ENCODE results near the gene NAA11. TPM values are rescaled to one million over a fixed set of nuclear protein-coding genes. Genes with fewer than 3 reads are reported as not detected.

Gene NAA11
- polyA plus RNA-seq, 2 of the 4 experiments (the other 2 are of a cell fraction), result not detected

GRCh38 chr4:79272126-79272525 lies 53.7 kb downstream of the NAA11 start:
- Histone ChIP-seq H3K4me2 (no peak overlapping the region), H3K9me3 (no peaks in the 10 kb centered on the region), H3K27ac (no peak overlapping the region), H3K4me1 (no peaks in the 10 kb centered on the region), H3K4me3 (no peak overlapping the region)
- no peak for TF ChIP-seq BCL3 (IDR thresholded peaks at IDR 0.05)
- TF ChIP-seq ZFP36 (IDR thresholded peaks at IDR 0.05; ENCODE audit: borderline replicate concordance, partially characterized antibody), result no peak
- TF ChIP-seq HOXB13 (CRISPR knock-in tag; IDR thresholded peaks at IDR 0.05; ENCODE audit: low read depth), result no peak
- ATAC-seq (no peak), DNase-seq (ENCODE audit: low read depth in 1 of 2, low spot score in 1 of 2) (no peak), FAIRE-seq (no peak)
- POLR2A ChIA-PET, result no interaction called here
- CTCF ChIA-PET, result no interaction called here

GRCh38 chr4:79267671-79268070 lies 58.2 kb downstream of the NAA11 start:
- ChIA-PET POLR2A (no interaction called here), CTCF (no interaction called here)
- Histone ChIP-seq H3K4me2 (no peak overlapping the region), H3K9me3 (no peaks in the 10 kb centered on the region), H3K4me1 (no peaks in the 10 kb centered on the region), H3K4me3 (no peak overlapping the region), H3K27ac (no peak overlapping the region)
- ATAC-seq (no peak), FAIRE-seq (no peak), DNase-seq (ENCODE audit: low read depth in 1 of 2, low spot score in 1 of 2) (no peak)
- no peak for TF ChIP-seq EP300 (IDR thresholded peaks at IDR 0.05)
- no peak for TF ChIP-seq KDM5A (IDR thresholded peaks at IDR 0.05)
- TF ChIP-seq ZNF302 (CRISPR knock-in tag; IDR thresholded peaks at IDR 0.05), result no peak
- no peak for TF ChIP-seq EHMT2 (IDR thresholded peaks at IDR 0.05; ENCODE audit: low read depth)
- no peak for TF ChIP-seq RAD21 (conservative IDR thresholded peaks at IDR 0.05 in 1 of 2, IDR thresholded peaks at IDR 0.05 in 1 of 2)
- TF ChIP-seq NPAS2 (CRISPR knock-in tag; IDR thresholded peaks at IDR 0.05; ENCODE audit: borderline replicate concordance), result no peak
- TF ChIP-seq HMGXB4 (CRISPR knock-in tag; IDR thresholded peaks at IDR 0.05; ENCODE audit: borderline replicate concordance), result no peak
- TF ChIP-seq ATOH8 (CRISPR knock-in tag; IDR thresholded peaks at IDR 0.05; ENCODE audit: low read depth), result no peak
- TF ChIP-seq ZC3H11A (IDR thresholded peaks at IDR 0.05), result no peak
- TF ChIP-seq CEBPB (IDR thresholded peaks at IDR 0.05), result no peak
- TF ChIP-seq JUNB (IDR thresholded peaks at IDR 0.05), result no peak
- 0% methylated on average over 1 of the region's 1 CpG for WGBS (ENCODE audit: missing lambda C conversion rate)

Other genes starting within 250 kb of the NAA11 start
- not detected in 2 replicates for gene GK2, start 82.2 kb upstream of the NAA11 start, polyA plus RNA-seq (2011; rRNA removed)
- gene GK2, start 82.2 kb upstream of the NAA11 start, polyA plus RNA-seq (2017; fragmentation: RNase III; extraction: RNeasy Plus Mini Kit Qiagen cat#74134 plus additional on column Dnase treatment), result not detected in 3 replicates